Measurements from ENCODE around the gene VPS35L. TPM values are rescaled to one million over a fixed set of nuclear protein-coding genes. Genes with fewer than 3 reads are reported as not detected.

VPS35L gene
- total and polyA plus RNA-seq, 2 donors (not counting 1 experiment from before 2014, with no cell fraction given), result 17.5 to 62.1 TPM

GRCh38 chr16:19745286-19746010 is 189.9 kb downstream of the VPS35L start:
- POLR2A ChIA-PET, result no interaction called here
- H3K36me3 ChIP-seq (replicated peaks in 1 of 2; ENCODE audit: control extremely low read depth in 1 of 2, control insufficient read depth in 1 of 2, extremely low read depth in 1 of 2, insufficient read depth in 2 of 2, low read length in 1 of 2), result no peaks in the 10 kb centered on the region
- TF ChIP-seq EZH2 (IDR thresholded peaks at IDR 0.05; ENCODE audit: borderline replicate concordance, insufficient read depth, low read depth, low read length, poor library complexity, severe bottlenecking), result no peak
- TF ChIP-seq CTCF (IDR thresholded peaks at IDR 0.05), result no peak
- no peak overlapping the region for H3K4me3 Mint-ChIP-seq
- no peak overlapping the region for H3K27ac ChIP-seq (ENCODE audit: low read length in 2 of 2)
- H3K4me3 ChIP-seq (ENCODE audit: control extremely low read depth in 1 of 5, extremely low read depth in 1 of 5, insufficient read depth in 1 of 5, low read depth in 2 of 5, low read length in 4 of 5), result no peak overlapping the region
- CTCF ChIA-PET, result no interaction called here
- no peak for ATAC-seq (ENCODE audit: low read depth)
- H3K9ac ChIP-seq (ENCODE audit: low read length), result no peak overlapping the region
- H3K9me3 ChIP-seq (ENCODE audit: control extremely low read depth in 1 of 3, control insufficient read depth in 2 of 3, insufficient read depth in 1 of 3, low read length in 2 of 3), result no peaks in the 10 kb centered on the region
- WGBS (ENCODE audit: insufficient coverage), result 93% methylated on average over 7 of the region's 9 CpGs
- intact Hi-C loops (cut with micrococcal nuclease), result no loop called here
- H2AFZ ChIP-seq (ENCODE audit: insufficient read depth, low read depth, low read length, poor library complexity, severe bottlenecking), result no peak overlapping the region
- no peaks in the 10 kb centered on the region for H3K27me3 Mint-ChIP-seq
- H3K4me2 ChIP-seq (replicated peaks; ENCODE audit: low read depth, low read length, poor library complexity, severe bottlenecking), result no peak overlapping the region
- H3K27me3 ChIP-seq (replicated peaks in 1 of 4; ENCODE audit: control extremely low read depth in 1 of 4, control insufficient read depth in 3 of 4, insufficient read depth in 4 of 4, low read length in 3 of 4), result no peaks in the 10 kb centered on the region
- H3K4me1 Mint-ChIP-seq, result no peaks in the 10 kb centered on the region
- H4K20me1 ChIP-seq (ENCODE audit: control insufficient read depth, insufficient read depth, low read length, poor library complexity, severe bottlenecking), result no peaks in the 10 kb centered on the region
- no peaks in the 10 kb centered on the region for H3K9me3 Mint-ChIP-seq (ENCODE audit: insufficient read depth)
- no peak for DNase-seq
- H3K79me2 ChIP-seq (ENCODE audit: control insufficient read depth, insufficient read depth, low read length), result no peaks in the 10 kb centered on the region
- no peak overlapping the region for H3K27ac Mint-ChIP-seq
- no peaks in the 10 kb centered on the region for H3K4me1 ChIP-seq (ENCODE audit: control insufficient read depth in 2 of 2, insufficient read depth in 2 of 2, low read length in 2 of 2)

GRCh38 chr16:19746561-19746960 is 191.1 kb downstream of the VPS35L start:
- ATAC-seq (ENCODE audit: low read depth) (no peak), DNase-seq (no peak)
- H3K27me3 Mint-ChIP-seq, result no peaks in the 10 kb centered on the region
- no peak overlapping the region for H2AFZ ChIP-seq (ENCODE audit: insufficient read depth, low read depth, low read length, poor library complexity, severe bottlenecking)
- POLR2A ChIA-PET, result no interaction called here
- intact Hi-C loops (cut with micrococcal nuclease), result no loop called here
- no peaks in the 10 kb centered on the region for H3K27me3 ChIP-seq (replicated peaks in 1 of 4; ENCODE audit: control extremely low read depth in 1 of 4, control insufficient read depth in 3 of 4, insufficient read depth in 4 of 4, low read length in 3 of 4)
- no peak overlapping the region for H3K9ac ChIP-seq (ENCODE audit: low read length)
- H3K4me3 Mint-ChIP-seq, result no peak overlapping the region
- H3K79me2 ChIP-seq (ENCODE audit: control insufficient read depth, insufficient read depth, low read length), result no peaks in the 10 kb centered on the region
- H3K4me2 ChIP-seq (replicated peaks; ENCODE audit: low read depth, low read length, poor library complexity, severe bottlenecking), result no peak overlapping the region
- no peaks in the 10 kb centered on the region for H3K9me3 ChIP-seq (ENCODE audit: control extremely low read depth in 1 of 3, control insufficient read depth in 2 of 3, insufficient read depth in 1 of 3, low read length in 2 of 3)
- no peak overlapping the region for H3K4me3 ChIP-seq (ENCODE audit: control extremely low read depth in 1 of 5, extremely low read depth in 1 of 5, insufficient read depth in 1 of 5, low read depth in 2 of 5, low read length in 4 of 5)
- H3K27ac ChIP-seq (ENCODE audit: low read length in 2 of 2), result no peak overlapping the region
- no CpG with 5 or more reads among the region's 4 CpGs for WGBS (ENCODE audit: insufficient coverage)
- H3K4me1 Mint-ChIP-seq, result no peaks in the 10 kb centered on the region
- no peak for TF ChIP-seq EZH2 (IDR thresholded peaks at IDR 0.05; ENCODE audit: borderline replicate concordance, insufficient read depth, low read depth, low read length, poor library complexity, severe bottlenecking)
- TF ChIP-seq CTCF (IDR thresholded peaks at IDR 0.05), result no peak
- no peaks in the 10 kb centered on the region for H3K36me3 ChIP-seq (replicated peaks in 1 of 2; ENCODE audit: control extremely low read depth in 1 of 2, control insufficient read depth in 1 of 2, extremely low read depth in 1 of 2, insufficient read depth in 2 of 2, low read length in 1 of 2)
- CTCF ChIA-PET, result no interaction called here
- H3K4me1 ChIP-seq (ENCODE audit: control insufficient read depth in 2 of 2, insufficient read depth in 2 of 2, low read length in 2 of 2), result no peaks in the 10 kb centered on the region
- no peaks in the 10 kb centered on the region for H4K20me1 ChIP-seq (ENCODE audit: control insufficient read depth, insufficient read depth, low read length, poor library complexity, severe bottlenecking)
- no peak overlapping the region for H3K27ac Mint-ChIP-seq
- no peaks in the 10 kb centered on the region for H3K9me3 Mint-ChIP-seq (ENCODE audit: insufficient read depth)
